Osteocyte (in vitro differentiated cells): ENCODE data around the gene SMIM13. TPM values are rescaled to one million over a fixed set of nuclear protein-coding genes. Genes with fewer than 3 reads are reported as not detected.

Source experiments
- DNase-seq: peaks from one replicate; pipeline ENCODE4 v3.0.0; 2021; ENCODE audit warnings: mixed read lengths; ENCODE audit not compliant: unreplicated experiment; ENCODE audit errors: extremely low spot score
- H3K27ac Mint-ChIP-seq: one replicate; pipeline ENCODE4 v1.8.0; 2021; ENCODE audit warnings: mild to moderate bottlenecking, mixed read lengths; ENCODE audit not compliant: unreplicated experiment
- H3K27me3 Mint-ChIP-seq: one replicate; pipeline ENCODE4 v1.8.0; 2021; ENCODE audit warnings: mixed read lengths; ENCODE audit not compliant: unreplicated experiment
- H3K36me3 Mint-ChIP-seq: one replicate; pipeline ENCODE4 v1.8.0; 2021; ENCODE audit warnings: mixed read lengths; ENCODE audit not compliant: unreplicated experiment
- H3K4me1 Mint-ChIP-seq: one replicate; pipeline ENCODE4 v1.8.0; 2021; ENCODE audit warnings: mixed read lengths; ENCODE audit not compliant: unreplicated experiment
- H3K4me3 Mint-ChIP-seq: one replicate; pipeline ENCODE4 v1.8.0; 2021; ENCODE audit warnings: mild to moderate bottlenecking, moderate library complexity, mixed read lengths; ENCODE audit not compliant: unreplicated experiment
- H3K9me3 Mint-ChIP-seq: one replicate; pipeline ENCODE4 v1.8.0; 2021; ENCODE audit warnings: mixed read lengths; ENCODE audit not compliant: unreplicated experiment
- total RNA-seq: library from RNA; stranded (reverse); gene quantifications from 2 replicates; pipeline ENCODE4 v1.2.1, GENCODE V29; 2021
- TF ChIP-seq, protein P1 (sequence below): fragments of 200-600 bp; sonication (generic); IDR thresholded peaks from 2 replicates; pipeline ENCODE4 v1.5.0; 2021; ENCODE audit warnings: antibody characterized with exemption, mild to moderate bottlenecking, moderate library complexity

The SMIM13 gene
- total RNA-seq, 1 donor from 2014 or later: 19.6 TPM

DNA sequence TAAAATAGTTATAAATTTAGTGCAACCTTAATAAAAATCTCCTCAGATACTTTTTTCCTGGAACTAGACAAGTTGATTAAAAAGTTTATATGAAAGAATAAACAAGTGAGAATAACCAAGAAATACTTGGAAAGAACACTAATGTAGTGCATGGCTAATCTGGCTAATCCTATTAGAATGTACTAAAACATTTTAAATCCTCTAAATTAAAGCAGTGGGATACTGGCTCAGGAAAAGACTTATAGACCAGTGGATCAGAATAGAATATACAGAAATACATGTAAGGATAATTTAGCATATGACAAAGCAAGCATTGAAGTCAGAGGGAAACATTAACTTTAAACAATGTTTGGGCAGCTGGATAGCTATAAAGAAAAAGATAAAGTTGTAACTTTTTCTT lies 58.9 kb downstream of the SMIM13 start:
- Mint-ChIP-seq H3K27ac (no peak overlapping the region), H3K4me3 (no peak overlapping the region), H3K36me3 (peaks cover 2% of the 10 kb centered on the region), H3K4me1 (peaks cover 6% of the 10 kb centered on the region), H3K27me3 (no peaks in the 10 kb centered on the region), H3K9me3 (peaks cover 3% of the 10 kb centered on the region)
- TF ChIP-seq, protein P1, sequence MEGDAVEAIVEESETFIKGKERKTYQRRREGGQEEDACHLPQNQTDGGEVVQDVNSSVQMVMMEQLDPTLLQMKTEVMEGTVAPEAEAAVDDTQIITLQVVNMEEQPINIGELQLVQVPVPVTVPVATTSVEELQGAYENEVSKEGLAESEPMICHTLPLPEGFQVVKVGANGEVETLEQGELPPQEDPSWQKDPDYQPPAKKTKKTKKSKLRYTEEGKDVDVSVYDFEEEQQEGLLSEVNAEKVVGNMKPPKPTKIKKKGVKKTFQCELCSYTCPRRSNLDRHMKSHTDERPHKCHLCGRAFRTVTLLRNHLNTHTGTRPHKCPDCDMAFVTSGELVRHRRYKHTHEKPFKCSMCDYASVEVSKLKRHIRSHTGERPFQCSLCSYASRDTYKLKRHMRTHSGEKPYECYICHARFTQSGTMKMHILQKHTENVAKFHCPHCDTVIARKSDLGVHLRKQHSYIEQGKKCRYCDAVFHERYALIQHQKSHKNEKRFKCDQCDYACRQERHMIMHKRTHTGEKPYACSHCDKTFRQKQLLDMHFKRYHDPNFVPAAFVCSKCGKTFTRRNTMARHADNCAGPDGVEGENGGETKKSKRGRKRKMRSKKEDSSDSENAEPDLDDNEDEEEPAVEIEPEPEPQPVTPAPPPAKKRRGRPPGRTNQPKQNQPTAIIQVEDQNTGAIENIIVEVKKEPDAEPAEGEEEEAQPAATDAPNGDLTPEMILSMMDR: no peak
- DNase-seq: no peak

DNA sequence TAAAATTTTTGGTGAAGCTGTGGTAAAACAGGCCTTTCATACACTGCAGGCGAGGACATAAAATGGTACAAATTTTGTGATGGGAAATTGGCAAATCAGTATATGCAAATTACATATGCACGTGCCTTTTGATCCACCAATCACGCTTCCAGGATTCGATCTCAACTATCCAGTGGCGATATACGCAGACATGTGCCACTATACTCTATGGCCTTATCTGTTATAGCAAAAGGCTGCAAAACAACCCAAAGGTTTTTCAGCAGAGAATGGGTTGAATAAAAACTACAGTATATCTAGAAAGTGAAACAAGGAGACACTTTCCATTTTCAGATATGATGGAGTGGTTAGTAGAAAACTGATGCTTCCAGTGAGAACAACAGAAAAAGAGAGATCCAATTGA lies 59.8 kb downstream of the SMIM13 start:
- no peak overlapping the region for H3K27ac Mint-ChIP-seq
- H3K9me3 Mint-ChIP-seq: peaks cover 3% of the 10 kb centered on the region
- H3K4me3 Mint-ChIP-seq: no peak overlapping the region
- H3K4me1 Mint-ChIP-seq: peaks cover 6% of the 10 kb centered on the region
- H3K36me3 Mint-ChIP-seq: peaks cover 2% of the 10 kb centered on the region
- TF ChIP-seq, protein P1: no peak
- no peak for DNase-seq
- H3K27me3 Mint-ChIP-seq: no peaks in the 10 kb centered on the region

DNA sequence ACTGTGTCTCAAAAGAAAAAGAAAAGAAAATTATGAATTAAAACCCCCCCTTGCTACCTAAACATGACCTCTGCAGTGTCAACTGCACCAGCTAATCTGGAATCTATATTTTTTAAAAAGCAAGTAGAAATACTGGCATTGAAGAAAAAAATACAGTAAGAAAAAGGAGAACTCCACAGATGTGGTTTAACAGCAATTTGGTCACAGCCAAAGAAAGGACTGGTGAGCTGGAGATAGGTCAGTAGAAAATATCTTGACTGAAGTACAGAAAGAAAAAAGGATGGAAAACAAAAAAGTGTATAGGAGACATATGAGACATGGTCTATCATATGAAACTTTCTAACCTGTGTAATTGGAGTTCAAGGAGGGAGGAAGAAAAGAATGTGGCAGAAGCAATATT lies 62.0 kb downstream of the SMIM13 start:
- Mint-ChIP-seq H3K4me1 (peaks cover under 1% of the 10 kb centered on the region), H3K36me3 (peaks cover 2% of the 10 kb centered on the region), H3K27ac (no peak overlapping the region), H3K27me3 (no peaks in the 10 kb centered on the region), H3K9me3 (no peaks in the 10 kb centered on the region), H3K4me3 (no peak overlapping the region)
- TF ChIP-seq, protein P1: no peak
- no peak for DNase-seq

- Mint-ChIP-seq H3K4me1 (peaks cover 16% of the 10 kb centered on the region), H3K36me3 (peaks cover 2% of the 10 kb centered on the region), H3K4me3 (no peak overlapping the region), H3K27me3 (no peaks in the 10 kb centered on the region), H3K9me3 (no peaks in the 10 kb centered on the region), H3K27ac (no peak overlapping the region)
- DNase-seq: no peak
- TF ChIP-seq, protein P1: no peak
These were observed 66.6 kb downstream of the SMIM13 start for GRCh38 chr6:11160199-11160598.

DNA sequence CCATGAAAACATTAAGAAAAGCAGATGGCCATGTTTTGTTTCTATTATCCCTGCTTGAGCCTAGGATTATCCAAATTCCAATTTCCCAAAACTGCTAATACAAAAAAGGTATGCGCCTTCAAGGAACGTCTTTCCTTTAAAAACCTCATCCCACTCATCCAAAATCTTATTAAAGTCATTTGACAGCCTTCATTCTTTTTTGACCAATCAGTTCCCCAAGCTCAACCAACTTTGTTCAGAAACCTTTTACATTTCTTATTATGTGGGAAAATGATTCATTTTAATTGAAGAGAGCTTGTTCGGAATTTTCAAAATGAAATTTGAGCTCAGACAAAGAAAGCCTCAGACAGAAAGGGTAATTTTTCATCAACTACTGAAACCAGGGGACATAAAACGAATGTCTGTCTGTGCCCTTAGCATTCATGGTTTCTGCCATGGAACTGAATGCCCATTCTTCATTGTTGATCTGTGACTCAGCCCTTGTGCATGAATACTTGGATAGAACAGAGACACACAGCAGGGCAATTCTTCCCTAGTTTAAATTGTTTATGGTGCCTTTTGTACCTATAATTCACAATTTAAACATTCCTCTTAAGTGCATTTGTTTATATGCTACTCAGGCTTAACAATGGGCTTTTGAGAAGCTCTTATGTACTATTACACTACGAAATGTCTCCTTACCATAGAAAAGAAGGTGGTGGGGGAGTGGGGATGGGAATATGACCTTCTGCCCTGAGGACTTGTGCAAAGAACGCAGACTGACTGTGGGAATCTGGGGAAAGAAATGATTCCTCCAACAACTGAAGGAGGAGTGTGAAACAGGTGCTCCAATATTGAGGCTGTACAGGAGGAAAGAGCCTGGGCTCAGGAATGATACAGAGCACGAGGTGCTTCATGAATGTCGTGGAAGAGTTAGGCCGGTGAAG lies 67.7 kb downstream of the SMIM13 start:
- Mint-ChIP-seq H3K27ac (peak overlapping the region; percentile 83), H3K36me3 (no peaks in the 10 kb centered on the region), H3K4me1 (peaks cover 16% of the 10 kb centered on the region), H3K4me3 (no peak overlapping the region), H3K9me3 (no peaks in the 10 kb centered on the region), H3K27me3 (no peaks in the 10 kb centered on the region)
- TF ChIP-seq, protein P1: no peak
- DNase-seq: no peak
